Inferior parietal cortex (tissue), 1 donor: ENCODE results near the gene RAB31.
"Not testable (repeated sequence)": the region's sequence is repeated elsewhere in the genome, so short reads cannot be mapped to it uniquely, and the experiment has no call there.

Source experiments
- DNase-seq: peaks from one replicate; pipeline ENCODE4 v3.0.0-alpha.2; 2016; ENCODE audit errors: extremely low spot score

Gene RAB31

GRCh38 chr18:9839211-9839610, 131.1 kb downstream of the RAB31 start:
- DNase-seq, result no peak

- no peak for DNase-seq
These were observed 131.8 kb downstream of the RAB31 start for GRCh38 chr18:9839853-9840252.

GRCh38 chr18:9841752-9842151, 133.7 kb downstream of the RAB31 start:
- DNase-seq, result no peak

- DNase-seq, result no peak
These were observed 134.3 kb downstream of the RAB31 start for GRCh38 chr18:9842448-9842847.

- DNase-seq, result no peak
These were observed 137.2 kb downstream of the RAB31 start for GRCh38 chr18:9845256-9845655.

- no peak for DNase-seq
These were observed 138.2 kb downstream of the RAB31 start for GRCh38 chr18:9846162-9846925.

- no peak for DNase-seq
These were observed 140.2 kb downstream of the RAB31 start for GRCh38 chr18:9848170-9848879.

- no peak for DNase-seq
These were observed 141.5 kb downstream of the RAB31 start for GRCh38 chr18:9849407-9850283.

- no peak for DNase-seq
These were observed 142.2 kb downstream of the RAB31 start for GRCh38 chr18:9850309-9850708.

- no peak for DNase-seq
These were observed 143.4 kb downstream of the RAB31 start for GRCh38 chr18:9851511-9851910.

GRCh38 chr18:9852266-9853081, 144.4 kb downstream of the RAB31 start:
- DNase-seq, result no peak

GRCh38 chr18:9854801-9855676, 146.9 kb downstream of the RAB31 start:
- no peak for DNase-seq

GRCh38 chr18:9855681-9856080, 147.6 kb downstream of the RAB31 start:
- no peak for DNase-seq

GRCh38 chr18:9856092-9856491, 148.0 kb downstream of the RAB31 start:
- no peak for DNase-seq

- not testable (repeated sequence) for DNase-seq
These were observed 149.4 kb downstream of the RAB31 start for GRCh38 chr18:9857479-9857998.

- DNase-seq, result no peak
These were observed 150.5 kb downstream of the RAB31 start for GRCh38 chr18:9858642-9859041.

GRCh38 chr18:9859232-9859631, 151.1 kb downstream of the RAB31 start:
- no peak for DNase-seq

- DNase-seq, result no peak
These were observed 152.6 kb downstream of the RAB31 start for GRCh38 chr18:9860682-9861081.

GRCh38 chr18:9861157-9861556, 153.1 kb downstream of the RAB31 start:
- no peak for DNase-seq

GRCh38 chr18:9861933-9862332, 153.8 kb downstream of the RAB31 start:
- DNase-seq, result no peak
